Sigmoid colon (tissue), 4 donors: Measurements from ENCODE around the gene TAF11L12.

Source experiments
- CTCF ChIP-seq, 4 experiments: fragments of 450-650 bp in 3 of 4; fragments of 200-600 bp in 1 of 4; IDR thresholded peaks; one replicate each; pipeline ENCODE4 v1.5.1; 2016 to 2019; ENCODE audit warnings: antibody characterized with exemption in 4 of 4, mild to moderate bottlenecking in 3 of 4, moderate library complexity in 2 of 4
- EP300 ChIP-seq, 4 donors: sonication (generic); formaldehyde crosslinking; IDR thresholded peaks; one replicate each; pipeline ENCODE4 v1.6.1; 2017; ENCODE audit warnings: antibody characterized with exemption in 4 of 4
- POLR2A ChIP-seq, 2 donors: fragments of 450-650 bp; IDR thresholded peaks; one replicate each; pipeline ENCODE4 v1.6.1; 2016; ENCODE audit warnings: antibody characterized with exemption in 2 of 2, mild to moderate bottlenecking in 2 of 2, moderate library complexity in 2 of 2
- POLR2AphosphoS5 ChIP-seq, 4 donors: sonication (generic); formaldehyde crosslinking; IDR thresholded peaks; one replicate each; pipeline ENCODE4 v1.6.1; 2017; ENCODE audit warnings: antibody characterized with exemption in 4 of 4

GRCh38 chr5:17619354-17619753 lies 9.2 kb downstream of the TAF11L12 start:
- no peak for TF ChIP-seq CTCF (IDR thresholded peaks at IDR 0.05)
- no peak for TF ChIP-seq EP300 (IDR thresholded peaks at IDR 0.05)
- TF ChIP-seq POLR2AphosphoS5 (IDR thresholded peaks at IDR 0.05): no peak
- no peak for TF ChIP-seq POLR2A (IDR thresholded peaks at IDR 0.05)
